Natural killer cell (primary cell): ENCODE data around the gene ZRANB2. TPM values are rescaled to one million over a fixed set of nuclear protein-coding genes. Genes with fewer than 3 reads are reported as not detected.

ENCODE experiments used
- ATAC-seq, 3 donors: fragments of 150-1000 bp in 2 of 3; fragments of 200-7000 bp in 1 of 3; cut with Tn5 transposase; 1 replicate in 1 of 3; 2 replicates in 2 of 3; pipeline ENCODE4 v1.10.0; 2021; ENCODE audit warnings: mild to moderate bottlenecking in 2 of 3, moderate library complexity in 2 of 3
- DNase-seq, 2 donors: peaks; one replicate each; pipeline versions ENCODE4 v3.0.0 to v3.0.0-alpha.2; 2013 to 2021; ENCODE audit warnings: mixed read lengths in 1 of 2
- H3K27ac ChIP-seq: one replicate; pipeline ENCODE4 v1.5.1; 2013; ENCODE audit warnings: mild to moderate bottlenecking, low read length
- H3K27me3 ChIP-seq: one replicate; pipeline ENCODE4 v1.6.1; 2013; ENCODE audit warnings: low read length; ENCODE audit not compliant: control insufficient read depth, insufficient read depth
- H3K36me3 ChIP-seq: one replicate; pipeline ENCODE4 v1.6.1; 2013; ENCODE audit warnings: low read length; ENCODE audit not compliant: control insufficient read depth, insufficient read depth
- H3K4me1 ChIP-seq: one replicate; pipeline ENCODE4 v1.6.1; 2013; ENCODE audit warnings: low read length; ENCODE audit not compliant: control insufficient read depth, insufficient read depth
- H3K4me3 ChIP-seq: one replicate; pipeline ENCODE4 v1.5.1; 2013; ENCODE audit warnings: low read length
- H3K9me3 ChIP-seq: one replicate; pipeline ENCODE4 v1.6.1; 2013; ENCODE audit warnings: low read length; ENCODE audit not compliant: control insufficient read depth, insufficient read depth
- H3K27ac Mint-ChIP-seq, 2 donors: one replicate each; pipeline ENCODE4 v1.8.0; 2022; ENCODE audit warnings: mild to moderate bottlenecking in 2 of 2, mixed read lengths in 2 of 2, moderate library complexity in 1 of 2
- H3K27me3 Mint-ChIP-seq, 2 donors: one replicate each; pipeline ENCODE4 v1.8.0; 2022; ENCODE audit warnings: low read depth in 2 of 2, mixed read lengths in 2 of 2
- H3K36me3 Mint-ChIP-seq: one replicate; pipeline ENCODE4 v1.8.0; 2022; ENCODE audit warnings: mixed read lengths
- H3K4me1 Mint-ChIP-seq, 2 donors: one replicate each; pipeline ENCODE4 v1.8.0; 2022; ENCODE audit warnings: mixed read lengths in 2 of 2
- H3K4me3 Mint-ChIP-seq: one replicate; pipeline ENCODE4 v1.8.0; 2022; ENCODE audit warnings: mild to moderate bottlenecking, moderate library complexity, mixed read lengths
- H3K9me3 Mint-ChIP-seq, 2 donors: one replicate each; pipeline ENCODE4 v1.8.0; 2022; ENCODE audit warnings: mixed read lengths in 2 of 2
- whole genome bisulfite sequencing: methylation state at CpG from one replicate; pipeline ENCODE4 v1.1.7; 2013; ENCODE audit warnings: missing lambda C conversion rate; ENCODE audit not compliant: insufficient coverage; 5-methylcytosine and 5-hydroxymethylcytosine counted together
- intact Hi-C: fragments of 100-400 bp; cut with micrococcal nuclease; formaldehyde crosslinking; loops from one replicate; pipeline ENCODE4 v1.14.2; 2022
- total RNA-seq, 4 donors: library from RNA; stranded (reverse); fragments of 120-200 nt in 1 of 4; gene quantifications; one replicate each; pipeline versions ENCODE4 v1.2.3 to v1.2.4, GENCODE V29; 2013 to 2022
- TF ChIP-seq, protein P1 (sequence below): fragments of 200-600 bp; IDR thresholded peaks from one replicate; pipeline ENCODE4 v1.8.0; 2022; ENCODE audit warnings: antibody characterized with exemption

ZRANB2 gene
- total RNA-seq, 3 donors from 2014 or later (not counting 1 experiment from before 2014, with no cell fraction given): 114 to 133 (median 128) TPM

DNA sequence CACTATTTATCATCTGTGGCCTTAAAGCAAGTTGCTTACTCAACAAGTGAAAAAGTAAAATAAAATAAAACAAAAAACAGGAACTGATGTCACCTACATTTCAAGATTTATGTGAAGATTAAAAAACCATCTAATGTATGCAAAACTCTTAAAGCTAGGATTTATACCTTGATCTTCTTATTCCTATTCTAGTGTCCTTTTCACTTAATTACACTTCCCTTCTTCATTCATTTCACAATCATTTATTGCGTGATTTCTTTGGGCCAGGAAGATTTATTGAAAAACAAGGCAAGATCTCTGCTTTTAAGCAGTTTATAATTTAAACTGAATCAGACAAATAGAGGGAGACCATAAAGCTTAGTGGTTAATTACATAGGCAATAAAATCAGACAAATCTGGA lies 51.9 kb downstream of the ZRANB2 start:
- Mint-ChIP-seq H3K4me3 (no peak overlapping the region), H3K27ac (no peak overlapping the region), H3K4me1 (no peaks in the 10 kb centered on the region), H3K9me3 (no peaks in the 10 kb centered on the region), H3K27me3 (peaks cover 3 to 23% of the 10 kb centered on the region in 2 donors), H3K36me3 (no peaks in the 10 kb centered on the region)
- no peaks in the 10 kb centered on the region for H3K36me3 ChIP-seq
- H3K4me1 ChIP-seq: no peaks in the 10 kb centered on the region
- DNase-seq: no peak
- no peak for ATAC-seq
- WGBS: 100% methylated on average over 1 of the region's 1 CpG
- H3K27ac ChIP-seq: no peak overlapping the region
- TF ChIP-seq, protein P1, sequence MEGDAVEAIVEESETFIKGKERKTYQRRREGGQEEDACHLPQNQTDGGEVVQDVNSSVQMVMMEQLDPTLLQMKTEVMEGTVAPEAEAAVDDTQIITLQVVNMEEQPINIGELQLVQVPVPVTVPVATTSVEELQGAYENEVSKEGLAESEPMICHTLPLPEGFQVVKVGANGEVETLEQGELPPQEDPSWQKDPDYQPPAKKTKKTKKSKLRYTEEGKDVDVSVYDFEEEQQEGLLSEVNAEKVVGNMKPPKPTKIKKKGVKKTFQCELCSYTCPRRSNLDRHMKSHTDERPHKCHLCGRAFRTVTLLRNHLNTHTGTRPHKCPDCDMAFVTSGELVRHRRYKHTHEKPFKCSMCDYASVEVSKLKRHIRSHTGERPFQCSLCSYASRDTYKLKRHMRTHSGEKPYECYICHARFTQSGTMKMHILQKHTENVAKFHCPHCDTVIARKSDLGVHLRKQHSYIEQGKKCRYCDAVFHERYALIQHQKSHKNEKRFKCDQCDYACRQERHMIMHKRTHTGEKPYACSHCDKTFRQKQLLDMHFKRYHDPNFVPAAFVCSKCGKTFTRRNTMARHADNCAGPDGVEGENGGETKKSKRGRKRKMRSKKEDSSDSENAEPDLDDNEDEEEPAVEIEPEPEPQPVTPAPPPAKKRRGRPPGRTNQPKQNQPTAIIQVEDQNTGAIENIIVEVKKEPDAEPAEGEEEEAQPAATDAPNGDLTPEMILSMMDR: no peak
- H3K9me3 ChIP-seq: no peaks in the 10 kb centered on the region
- no peak overlapping the region for H3K4me3 ChIP-seq
- intact Hi-C loops: no loop called here
- no peaks in the 10 kb centered on the region for H3K27me3 ChIP-seq

DNA sequence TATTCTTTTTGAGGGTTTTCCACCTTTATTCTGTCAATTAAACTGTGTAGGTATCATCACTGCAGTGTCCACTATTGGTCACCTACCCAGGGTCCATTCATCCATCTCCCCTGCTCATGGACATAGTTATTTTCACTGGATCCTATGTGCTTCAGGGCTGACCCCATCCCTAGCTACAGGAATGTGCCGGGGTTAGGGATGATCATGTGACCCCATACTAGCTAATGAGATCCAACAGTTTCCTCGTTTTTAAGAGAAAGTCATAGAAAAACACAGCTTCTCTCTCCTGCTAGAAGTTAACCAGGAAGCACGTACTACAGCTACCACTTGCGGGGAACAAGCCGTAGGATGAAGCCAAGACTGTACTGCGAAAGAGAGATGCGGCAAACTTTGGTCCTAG lies 52.8 kb downstream of the ZRANB2 start:
- Histone ChIP-seq H3K9me3 (no peaks in the 10 kb centered on the region), H3K27me3 (no peaks in the 10 kb centered on the region), H3K27ac (no peak overlapping the region), H3K4me1 (no peaks in the 10 kb centered on the region), H3K4me3 (no peak overlapping the region), H3K36me3 (no peaks in the 10 kb centered on the region)
- no peak overlapping the region for H3K27ac Mint-ChIP-seq
- intact Hi-C loops: no loop called here
- no peak overlapping the region for H3K4me3 Mint-ChIP-seq
- no peaks in the 10 kb centered on the region for H3K9me3 Mint-ChIP-seq
- DNase-seq (no peak), ATAC-seq (no peak)
- no peaks in the 10 kb centered on the region for H3K4me1 Mint-ChIP-seq
- no peaks in the 10 kb centered on the region for H3K36me3 Mint-ChIP-seq
- WGBS: 92% methylated on average over 7 of the region's 7 CpGs
- TF ChIP-seq, protein P1: no peak
- H3K27me3 Mint-ChIP-seq: peaks cover 0 to 16% of the 10 kb centered on the region in 2 donors

DNA sequence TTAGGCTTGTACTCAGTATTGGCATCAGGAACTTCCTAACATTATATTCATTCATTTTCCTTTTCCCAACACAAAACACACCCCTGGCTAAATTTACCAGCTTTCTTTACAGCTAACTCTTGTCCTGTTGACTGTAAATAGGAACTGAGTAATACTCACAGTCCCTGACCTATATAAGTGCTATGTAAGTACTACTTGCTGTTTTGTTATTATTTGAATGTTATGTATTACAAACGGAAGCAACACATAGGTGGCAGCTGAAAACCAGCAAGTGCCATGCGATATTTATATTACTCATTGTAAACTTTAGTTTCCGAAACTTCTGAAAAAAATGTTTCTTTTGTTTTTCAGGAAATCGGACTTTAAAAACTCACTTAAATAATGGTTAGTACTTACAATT lies 54.7 kb downstream of the ZRANB2 start:
- TF ChIP-seq, protein P1: no peak
- Histone ChIP-seq H3K9me3 (no peaks in the 10 kb centered on the region), H3K27ac (no peak overlapping the region), H3K4me1 (no peaks in the 10 kb centered on the region), H3K36me3 (no peaks in the 10 kb centered on the region), H3K4me3 (no peak overlapping the region), H3K27me3 (no peaks in the 10 kb centered on the region)
- ATAC-seq (no peak), DNase-seq (no peak)
- Mint-ChIP-seq H3K4me3 (no peak overlapping the region), H3K4me1 (no peaks in the 10 kb centered on the region), H3K27ac (no peak overlapping the region), H3K36me3 (no peaks in the 10 kb centered on the region), H3K27me3 (peaks cover 0 to under 1% of the 10 kb centered on the region in 2 donors), H3K9me3 (no peaks in the 10 kb centered on the region)
- intact Hi-C loops: no loop called here
- 92% methylated on average over 2 of the region's 4 CpGs for WGBS

DNA sequence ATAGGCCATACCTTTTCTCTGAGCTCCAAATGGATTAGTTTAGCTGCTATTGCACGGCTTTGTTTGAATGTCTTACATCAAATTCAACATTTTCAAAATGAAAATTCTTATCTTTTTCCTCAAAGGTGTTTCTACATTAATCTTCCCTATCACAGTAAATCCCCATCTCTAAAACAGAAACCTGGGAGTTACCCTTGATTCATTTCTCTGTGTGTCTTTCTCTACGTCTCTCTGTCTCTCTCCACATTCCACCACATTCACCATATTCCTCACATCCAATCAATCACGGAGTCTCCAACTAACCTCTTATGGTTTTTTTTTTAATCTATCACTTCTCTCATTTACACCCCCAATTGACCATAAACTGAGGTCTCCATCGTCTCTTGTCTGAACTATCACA lies 57.3 kb downstream of the ZRANB2 start:
- WGBS: 70% methylated on average over 4 of the region's 4 CpGs
- ATAC-seq (no peak), DNase-seq (no peak)
- intact Hi-C loops: no loop called here
- no peaks in the 10 kb centered on the region for H3K27me3 ChIP-seq
- TF ChIP-seq, protein P1: no peak
- no peak overlapping the region for H3K4me3 Mint-ChIP-seq
- H3K36me3 Mint-ChIP-seq: no peaks in the 10 kb centered on the region
- H3K27me3 Mint-ChIP-seq: peaks cover 2 to 7% of the 10 kb centered on the region in 2 donors
- H3K4me1 Mint-ChIP-seq: no peaks in the 10 kb centered on the region
- H3K27ac Mint-ChIP-seq: no peak overlapping the region
- H3K4me3 ChIP-seq: no peak overlapping the region
- H3K4me1 ChIP-seq: no peaks in the 10 kb centered on the region
- no peaks in the 10 kb centered on the region for H3K9me3 ChIP-seq
- no peaks in the 10 kb centered on the region for H3K36me3 ChIP-seq
- H3K9me3 Mint-ChIP-seq: no peaks in the 10 kb centered on the region
- no peak overlapping the region for H3K27ac ChIP-seq
